Measurements from ENCODE around the gene SLC16A13.
A peak's percentile ranks its signal among the peaks of the same experiment; 100 is the strongest.
"Not testable (repeated sequence)": the region's sequence is repeated elsewhere in the genome, so short reads cannot be mapped to it uniquely, and the experiment has no call there.

The SLC16A13 gene

DNA sequence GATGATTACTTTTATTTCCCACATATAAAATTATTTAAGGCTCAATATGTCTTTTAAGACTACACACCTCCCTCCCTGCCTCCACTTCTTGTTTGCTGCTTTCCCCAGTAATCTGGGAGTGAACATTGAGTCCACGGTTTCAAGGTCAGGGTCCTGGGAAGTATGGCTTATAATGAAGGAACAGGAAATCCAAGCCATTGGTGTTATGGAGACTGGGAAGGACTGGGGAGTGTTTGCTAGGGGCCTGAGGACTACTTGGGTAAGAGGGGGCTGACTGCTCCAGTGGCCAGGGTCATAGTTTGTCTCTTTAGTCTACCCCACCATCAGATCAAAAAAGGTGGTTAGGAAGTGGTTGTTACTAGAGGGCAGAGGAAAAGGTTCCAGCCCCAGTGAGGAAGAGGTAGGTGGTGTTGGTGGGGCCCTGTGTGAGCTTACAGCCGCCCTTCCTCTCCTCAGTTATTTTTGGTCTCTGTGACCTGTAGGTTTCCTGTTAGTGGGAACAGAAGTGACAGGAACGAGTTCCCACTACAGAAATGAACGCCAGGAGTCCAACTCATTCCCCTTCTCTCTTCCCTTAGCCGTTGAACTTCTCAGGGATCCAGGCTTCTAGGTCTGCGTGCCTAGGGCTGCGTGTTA lies 742 bp upstream of the SLC16A13 start:
- no peak for FAIRE-seq

DNA sequence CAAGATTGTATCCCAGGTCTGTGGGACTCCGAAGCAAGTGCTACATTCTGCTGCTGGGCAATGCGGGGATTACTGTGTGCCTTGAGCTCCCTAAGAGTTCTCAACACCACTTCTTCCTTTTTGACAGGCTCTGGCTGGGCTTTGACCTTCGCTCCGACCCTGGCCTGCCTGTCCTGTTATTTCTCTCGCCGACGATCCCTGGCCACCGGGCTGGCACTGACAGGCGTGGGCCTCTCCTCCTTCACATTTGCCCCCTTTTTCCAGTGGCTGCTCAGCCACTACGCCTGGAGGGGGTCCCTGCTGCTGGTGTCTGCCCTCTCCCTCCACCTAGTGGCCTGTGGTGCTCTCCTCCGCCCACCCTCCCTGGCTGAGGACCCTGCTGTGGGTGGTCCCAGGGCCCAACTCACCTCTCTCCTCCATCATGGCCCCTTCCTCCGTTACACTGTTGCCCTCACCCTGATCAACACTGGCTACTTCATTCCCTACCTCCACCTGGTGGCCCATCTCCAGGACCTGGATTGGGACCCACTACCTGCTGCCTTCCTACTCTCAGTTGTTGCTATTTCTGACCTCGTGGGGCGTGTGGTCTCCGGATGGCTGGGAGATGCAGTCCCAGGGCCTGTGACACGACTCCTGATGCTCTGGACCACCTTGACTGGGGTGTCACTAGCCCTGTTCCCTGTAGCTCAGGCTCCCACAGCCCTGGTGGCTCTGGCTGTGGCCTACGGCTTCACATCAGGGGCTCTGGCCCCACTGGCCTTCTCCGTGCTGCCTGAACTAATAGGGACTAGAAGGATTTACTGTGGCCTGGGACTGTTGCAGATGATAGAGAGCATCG lies 2.4 kb downstream of the SLC16A13 start:
- no peak for FAIRE-seq

GRCh38 chr17:7039832-7040231 lies 4.0 kb downstream of the SLC16A13 start:
- no peak for FAIRE-seq

DNA sequence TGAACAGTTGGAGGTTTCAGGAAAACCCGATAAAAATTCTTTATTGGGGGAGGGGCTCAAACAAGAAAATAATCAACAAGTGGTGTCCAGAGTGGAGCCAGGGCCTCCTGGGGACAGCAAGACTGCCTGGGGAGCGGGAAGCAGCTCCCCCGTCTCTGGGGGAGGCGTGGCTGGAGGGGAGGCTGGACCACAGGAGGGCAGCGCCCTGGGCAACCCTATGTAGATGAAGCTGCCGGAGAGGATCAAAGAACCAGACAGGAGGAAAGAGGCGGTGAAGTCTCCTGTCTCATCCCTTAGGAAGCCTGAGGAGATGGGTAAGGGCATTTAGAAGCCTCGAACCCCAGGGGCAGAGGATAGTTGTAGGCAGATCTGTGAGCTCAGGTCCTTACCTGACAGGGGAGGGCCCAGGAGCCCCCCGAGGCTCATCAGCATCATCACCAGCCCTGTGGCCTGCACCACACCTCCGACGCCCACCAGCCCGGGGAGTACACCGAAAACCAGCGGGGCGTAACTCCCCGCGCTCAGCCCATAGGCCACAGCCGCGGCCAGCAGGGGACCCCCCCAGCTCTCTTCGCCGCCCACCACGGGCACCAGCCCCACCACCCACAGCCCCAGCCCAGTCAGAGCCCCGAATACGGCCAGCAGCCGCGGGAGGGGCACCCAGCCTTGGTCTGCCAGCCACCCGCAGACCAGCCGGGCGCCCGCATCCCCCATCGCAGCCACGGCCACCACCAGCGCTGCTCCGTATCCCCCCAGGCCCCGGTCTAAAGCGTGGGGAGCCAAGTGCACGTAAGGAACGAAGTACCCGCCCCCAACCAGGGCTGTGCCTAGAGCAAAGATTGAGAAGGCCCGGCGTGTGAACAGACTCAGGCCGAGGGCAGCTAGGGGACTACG lies 6.0 kb downstream of the SLC16A13 start:
- FAIRE-seq: no peak

GRCh38 chr17:7042501-7043181 lies 6.8 kb downstream of the SLC16A13 start:
- FAIRE-seq: no peak

GRCh38 chr17:7043182-7043496 lies 7.3 kb downstream of the SLC16A13 start:
- FAIRE-seq: no peak

- FAIRE-seq: no peak
These were observed 7.8 kb downstream of the SLC16A13 start, which contains the start of gene SLC16A11 for GRCh38 chr17:7043497-7044198. TSS of gene SLC16A11 (minus strand) at chr17:7044092. CDS start at chr17:7043513, 579 bp downstream.

DNA sequence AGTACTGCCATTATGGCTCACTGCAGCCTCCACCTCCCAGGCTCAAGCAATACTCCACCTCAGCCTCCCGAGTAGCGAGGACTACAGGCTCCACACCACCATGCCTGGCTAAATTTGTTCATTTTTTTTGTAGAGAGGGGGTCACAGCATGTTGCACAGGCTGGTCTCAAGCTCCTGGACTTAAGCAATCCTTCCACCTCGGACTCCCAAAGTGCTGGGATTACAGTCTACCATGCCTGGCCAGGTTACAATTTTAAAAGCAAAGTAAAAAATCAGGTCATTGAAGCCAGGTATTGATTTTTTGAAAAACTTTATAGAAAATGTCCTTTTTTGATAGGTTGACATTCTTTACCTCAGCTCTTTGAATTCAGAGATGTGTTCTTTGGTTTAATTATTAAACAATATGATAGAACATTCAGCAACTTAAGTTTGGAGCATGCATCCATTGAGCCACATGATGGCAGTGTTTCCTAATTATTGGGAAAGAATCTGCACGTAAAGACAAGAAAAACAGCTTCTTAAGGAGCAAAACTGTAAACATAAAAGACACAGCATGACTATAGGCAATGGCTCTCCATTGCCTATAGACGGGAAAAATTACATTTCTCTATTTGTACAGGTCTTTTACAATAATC lies 9.8 kb downstream of the SLC16A13 start:
- FAIRE-seq: peak; percentile 91

DNA sequence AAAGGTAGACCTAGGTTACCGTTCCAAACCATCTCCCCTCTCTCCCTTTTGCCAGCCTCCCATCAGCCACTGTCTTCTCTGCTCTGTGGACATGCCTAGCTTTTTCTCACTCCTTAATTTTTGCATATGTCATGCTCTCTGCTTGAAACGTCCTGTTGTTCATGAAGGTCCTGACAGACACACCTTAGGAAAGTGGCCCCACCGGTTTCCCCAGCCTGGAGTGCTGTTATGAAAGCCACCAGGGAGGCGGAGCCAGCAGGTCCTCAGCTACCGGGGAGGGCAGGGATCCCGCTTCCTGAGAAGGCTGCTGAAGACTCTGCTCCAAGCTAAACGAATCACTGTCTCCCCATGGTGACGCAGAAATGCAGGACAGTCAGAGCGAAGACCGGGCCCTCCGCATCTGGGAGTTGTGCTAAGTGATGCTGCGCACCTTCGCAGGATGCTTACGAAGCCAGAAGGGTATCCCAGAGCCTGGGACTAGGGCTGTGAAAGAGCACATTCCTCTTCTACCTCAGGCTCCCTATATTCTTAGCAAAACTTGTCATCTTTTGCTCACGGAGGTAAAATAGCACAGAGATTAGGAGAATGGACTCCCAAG lies 10.4 kb downstream of the SLC16A13 start:
- FAIRE-seq: no peak

DNA sequence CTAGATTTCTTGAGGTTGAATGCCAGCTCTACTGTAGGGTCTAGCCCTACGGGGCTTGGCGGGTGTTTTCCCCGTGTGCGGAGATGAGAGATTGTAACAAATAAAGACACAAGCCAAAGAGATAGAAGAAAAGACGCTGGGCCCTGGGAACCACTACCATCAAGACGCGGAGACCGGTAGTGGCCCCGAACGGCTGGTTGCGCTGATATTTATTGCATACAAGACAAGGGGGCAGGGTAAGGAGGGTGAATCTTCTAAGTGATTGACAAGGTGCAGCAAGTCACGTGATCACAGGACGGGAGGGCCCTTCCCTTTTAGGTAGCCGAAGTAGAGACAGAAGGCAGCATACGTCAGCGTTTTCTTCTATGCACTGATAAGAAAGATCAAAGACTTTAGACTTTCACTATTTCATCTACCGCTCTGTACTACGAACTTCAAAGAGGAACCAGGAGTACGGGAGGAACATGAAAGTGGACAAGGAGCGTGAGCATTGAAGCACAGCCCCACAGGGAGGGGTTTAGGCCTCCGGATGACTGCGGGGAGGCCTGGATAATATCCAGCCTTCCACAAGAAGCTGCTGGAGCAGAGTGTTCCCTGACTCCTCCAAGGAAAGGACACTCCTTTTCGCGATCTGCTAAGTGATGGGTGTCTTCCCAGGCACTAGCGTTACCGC lies 11.0 kb downstream of the SLC16A13 start:
- FAIRE-seq: not testable (repeated sequence)

GRCh38 chr17:7047566-7047965 lies 11.8 kb downstream of the SLC16A13 start:
- FAIRE-seq: no peak

GRCh38 chr17:7048968-7049367 lies 13.2 kb downstream of the SLC16A13 start:
- FAIRE-seq: no peak

- not testable (repeated sequence) for FAIRE-seq
These were observed 14.8 kb downstream of the SLC16A13 start for GRCh38 chr17:7050583-7050982.

- FAIRE-seq: no peak
These were observed 20.6 kb downstream of the SLC16A13 start for GRCh38 chr17:7056386-7056785.

DNA sequence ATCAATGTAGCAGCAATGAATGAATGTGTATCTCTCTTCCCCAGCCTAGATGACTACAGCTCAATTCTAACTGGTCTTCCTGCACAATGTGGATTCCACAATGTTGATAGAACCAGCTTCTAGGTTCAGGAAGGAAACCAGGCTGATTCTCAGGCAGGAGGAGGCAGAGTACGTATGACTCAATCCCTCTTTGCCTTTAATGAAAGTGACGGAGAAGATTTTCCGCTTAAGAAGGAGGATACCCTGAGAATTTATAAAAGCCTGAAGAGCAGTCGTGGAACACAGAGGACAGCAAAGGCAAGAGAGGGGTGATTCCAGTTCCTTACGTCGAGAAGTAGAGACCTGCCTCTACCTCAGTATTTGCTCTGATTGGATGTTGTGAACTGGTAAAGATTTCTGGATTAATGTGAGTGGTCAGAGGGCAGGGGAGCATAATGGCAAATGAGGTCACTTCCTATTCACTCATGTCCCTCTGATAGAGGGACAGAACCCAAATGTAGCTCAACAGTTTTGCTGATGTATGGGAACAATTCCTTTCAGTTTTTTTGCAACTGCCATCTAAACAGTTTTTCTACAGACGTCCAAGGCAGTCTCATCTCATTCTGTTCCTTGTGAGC lies 23.1 kb downstream of the SLC16A13 start:
- no peak for FAIRE-seq

- no peak for FAIRE-seq
These were observed 24.5 kb downstream of the SLC16A13 start for GRCh38 chr17:7060165-7060891.

GRCh38 chr17:7063518-7064094 lies 27.8 kb downstream of the SLC16A13 start:
- no peak for FAIRE-seq

GRCh38 chr17:7064261-7064660 lies 28.4 kb downstream of the SLC16A13 start:
- FAIRE-seq: no peak

DNA sequence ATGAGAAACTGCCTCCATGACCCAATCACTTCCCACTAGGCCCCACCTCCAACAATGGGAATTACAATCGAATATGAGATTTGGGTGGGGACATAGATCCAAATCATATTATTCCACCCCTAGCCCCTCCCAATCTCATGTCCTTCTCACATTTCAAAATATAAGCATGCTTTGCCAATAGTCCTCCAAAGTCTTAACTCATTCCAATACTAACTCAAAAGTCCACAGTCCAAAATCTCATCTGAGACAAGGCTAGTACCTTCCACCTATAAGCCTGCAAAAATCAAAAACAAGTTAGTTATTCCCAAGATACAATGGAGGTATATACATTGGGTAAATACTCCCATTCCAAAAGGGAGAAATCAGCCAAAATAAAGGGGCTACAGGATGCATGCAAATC lies 31.4 kb downstream of the SLC16A13 start:
- FAIRE-seq: no peak

All from colon (tissue), 2 donors.